Hepatocyte (in vitro differentiated cells): ENCODE results near the gene SWAP70. TPM values are rescaled to one million over a fixed set of nuclear protein-coding genes. Genes with fewer than 3 reads are reported as not detected.

Experiments used
- DNase-seq: peaks from one replicate; pipeline ENCODE4 v3.0.0-alpha.2; 2016; ENCODE audit warnings: low spot score
- H2AFZ ChIP-seq: fragments of 200-600 bp; sonication (generic); 2 replicates; pipeline ENCODE4 v1.6.0; 2016; ENCODE audit warnings: antibody characterized with exemption, mild to moderate bottlenecking
- H3K27ac ChIP-seq: fragments of 200-600 bp; sonication (generic); 2 replicates; pipeline ENCODE4 v1.5.1; 2016; ENCODE audit warnings: mild to moderate bottlenecking
- H3K27me3 ChIP-seq: fragments of 200-600 bp; sonication (generic); 2 replicates; pipeline ENCODE4 v1.6.1; 2016
- H3K36me3 ChIP-seq: fragments of 200-600 bp; sonication (generic); replicated peaks from 2 replicates; pipeline ENCODE4 v1.5.1; 2016; ENCODE audit warnings: low read depth; ENCODE audit not compliant: insufficient read depth
- H3K4me1 ChIP-seq: fragments of 200-600 bp; sonication (generic); 2 replicates; pipeline ENCODE4 v1.5.1; 2016; ENCODE audit warnings: mild to moderate bottlenecking, moderate library complexity; ENCODE audit not compliant: insufficient read depth
- H3K4me2 ChIP-seq: fragments of 200-600 bp; sonication (generic); 2 replicates; pipeline ENCODE4 v1.6.0; 2016
- H3K4me3 ChIP-seq: fragments of 200-600 bp; sonication (generic); 2 replicates; pipeline ENCODE4 v1.5.1; 2016; ENCODE audit warnings: mild to moderate bottlenecking
- H3K79me2 ChIP-seq: fragments of 200-600 bp; sonication (generic); 2 replicates; pipeline ENCODE4 v1.6.0; 2017; ENCODE audit warnings: mild to moderate bottlenecking
- H3K9me2 ChIP-seq: fragments of 200-600 bp; sonication (generic); replicated peaks from 2 replicates; pipeline ENCODE4 v1.6.0; 2017; ENCODE audit warnings: mild to moderate bottlenecking; ENCODE audit not compliant: insufficient read depth
- H3K9me3 ChIP-seq: fragments of 200-600 bp; sonication (generic); 2 replicates; pipeline ENCODE4 v1.5.1; 2016; ENCODE audit warnings: low read depth, mild to moderate bottlenecking
- H4K20me1 ChIP-seq: fragments of 200-600 bp; sonication (generic); 2 replicates; pipeline ENCODE4 v1.6.0; 2016; ENCODE audit warnings: mild to moderate bottlenecking; ENCODE audit not compliant: insufficient read depth, poor library complexity, severe bottlenecking
- CTCF ChIP-seq: fragments of 200-600 bp; sonication (generic); IDR thresholded peaks from 2 replicates; pipeline ENCODE4 v1.5.1; 2016; ENCODE audit warnings: antibody characterized with exemption, mild to moderate bottlenecking; ENCODE audit not compliant: poor library complexity
- EZH2 ChIP-seq: fragments of 200-600 bp; sonication (generic); IDR thresholded peaks from 2 replicates; pipeline ENCODE4 v1.6.1; 2016; ENCODE audit warnings: antibody characterized with exemption, mild to moderate bottlenecking, borderline replicate concordance
- EZH2phosphoT487 ChIP-seq: fragments of 200-600 bp; sonication (generic); IDR thresholded peaks from one replicate; pipeline ENCODE4 v1.6.1; 2018; ENCODE audit warnings: antibody characterized with exemption, mild to moderate bottlenecking, low read depth, moderate library complexity; ENCODE audit not compliant: unreplicated experiment, severe bottlenecking
- WGBS: methylation state at CpG from one replicate; pipeline ENCODE4 v1.1.6; 2016; ENCODE audit warnings: low lambda C conversion rate; ENCODE audit errors: missing lambda C conversion rate; 5-methylcytosine and 5-hydroxymethylcytosine counted together
- polyA plus RNA-seq: library from polyadenylated mRNA; unstranded; fragments of >200 nt; fragmentation: Nextera tagmentation; extraction: Ambion mirVana; gene quantifications from 2 replicates; pipeline ENCODE4 v1.2.1, GENCODE V29; 2016
- total RNA-seq: library from RNA; depleted of rRNA; stranded (reverse); fragments of >200 nt; gene quantifications from 2 replicates; pipeline ENCODE4 v1.2.3, GENCODE V29; 2014

The SWAP70 gene
- total and polyA plus RNA-seq, 2 experiments from 2014 or later, result 15.6 to 17.3 TPM

- H3K27ac ChIP-seq, result peak overlapping the region; percentile 73
- no peaks in the 10 kb centered on the region for H4K20me1 ChIP-seq
- H3K36me3 ChIP-seq, result peaks cover 2% of the 10 kb centered on the region
- no peak for DNase-seq
- TF ChIP-seq EZH2 (no peak), CTCF (no peak), EZH2phosphoT487 (no peak)
- H3K4me1 ChIP-seq, result peaks cover 13% of the 10 kb centered on the region
- no peak overlapping the region for H3K4me2 ChIP-seq
- H3K27me3 ChIP-seq, result no peaks in the 10 kb centered on the region
- 100% methylated on average over 1 of the region's 1 CpG for WGBS
- H3K79me2 ChIP-seq, result peaks cover 7% of the 10 kb centered on the region
- no peak overlapping the region for H3K4me3 ChIP-seq
- H2AFZ ChIP-seq, result no peak overlapping the region
- no peaks in the 10 kb centered on the region for H3K9me2 ChIP-seq
- no peaks in the 10 kb centered on the region for H3K9me3 ChIP-seq
These were observed 74.8 kb downstream of the SWAP70 start for GRCh38 chr11:9738707-9739106.

GRCh38 chr11:9739123-9739900 is 75.4 kb downstream of the SWAP70 start:
- Histone ChIP-seq H4K20me1 (no peaks in the 10 kb centered on the region), H3K4me1 (peaks cover 13% of the 10 kb centered on the region), H3K4me2 (peak overlapping the region; percentile 26), H3K9me2 (no peaks in the 10 kb centered on the region), H3K79me2 (peaks cover 7% of the 10 kb centered on the region), H3K36me3 (no peaks in the 10 kb centered on the region), H2AFZ (no peak overlapping the region), H3K27me3 (no peaks in the 10 kb centered on the region), H3K27ac (peak overlapping the region; percentile 73), H3K4me3 (no peak overlapping the region), H3K9me3 (no peaks in the 10 kb centered on the region)
- TF ChIP-seq EZH2phosphoT487 (no peak), CTCF (no peak), EZH2 (no peak)
- WGBS, result 89% methylated on average over 4 of the region's 4 CpGs
- no peak for DNase-seq

GRCh38 chr11:9740202-9740883 is 76.5 kb downstream of the SWAP70 start:
- TF ChIP-seq EZH2 (no peak), EZH2phosphoT487 (no peak), CTCF (no peak)
- Histone ChIP-seq H3K9me3 (no peaks in the 10 kb centered on the region), H3K4me3 (no peak overlapping the region), H3K27me3 (no peaks in the 10 kb centered on the region), H3K36me3 (no peaks in the 10 kb centered on the region), H3K4me1 (peaks cover 13% of the 10 kb centered on the region), H3K4me2 (peak overlapping the region; percentile 26), H3K9me2 (no peaks in the 10 kb centered on the region), H2AFZ (no peak overlapping the region), H3K27ac (peak overlapping the region; percentile 73), H3K79me2 (peaks cover 7% of the 10 kb centered on the region), H4K20me1 (no peaks in the 10 kb centered on the region)
- DNase-seq, result peak; percentile 75
- WGBS, result 54% methylated on average over 12 of the region's 12 CpGs
